AG08395 (cell line): ENCODE data around the gene CLDN8.

Source experiments
- DNase-seq: peaks from one replicate; pipeline ENCODE4 v3.0.0; 2012; ENCODE audit warnings: mixed read lengths, low spot score

CLDN8 gene

DNA sequence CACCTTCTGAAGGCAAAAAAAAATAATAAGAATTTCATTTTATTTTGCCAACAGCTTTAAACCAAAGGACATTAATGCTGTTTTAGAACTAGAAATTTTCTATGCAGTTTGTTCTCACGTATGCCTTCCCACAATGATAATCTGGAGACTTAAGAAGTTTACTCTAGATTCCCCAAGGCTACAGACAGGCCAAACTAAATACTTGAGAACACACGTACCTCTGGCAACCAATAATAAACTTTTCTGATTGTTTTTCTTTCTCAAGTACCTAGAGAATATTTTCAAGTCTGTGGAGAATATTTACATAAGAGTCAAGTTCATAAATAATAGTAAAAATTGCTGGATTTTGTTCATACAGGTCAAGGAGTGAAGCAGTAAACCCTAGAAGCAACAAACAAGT, 15.9 kb downstream of the CLDN8 start:
- no peak for DNase-seq

DNA sequence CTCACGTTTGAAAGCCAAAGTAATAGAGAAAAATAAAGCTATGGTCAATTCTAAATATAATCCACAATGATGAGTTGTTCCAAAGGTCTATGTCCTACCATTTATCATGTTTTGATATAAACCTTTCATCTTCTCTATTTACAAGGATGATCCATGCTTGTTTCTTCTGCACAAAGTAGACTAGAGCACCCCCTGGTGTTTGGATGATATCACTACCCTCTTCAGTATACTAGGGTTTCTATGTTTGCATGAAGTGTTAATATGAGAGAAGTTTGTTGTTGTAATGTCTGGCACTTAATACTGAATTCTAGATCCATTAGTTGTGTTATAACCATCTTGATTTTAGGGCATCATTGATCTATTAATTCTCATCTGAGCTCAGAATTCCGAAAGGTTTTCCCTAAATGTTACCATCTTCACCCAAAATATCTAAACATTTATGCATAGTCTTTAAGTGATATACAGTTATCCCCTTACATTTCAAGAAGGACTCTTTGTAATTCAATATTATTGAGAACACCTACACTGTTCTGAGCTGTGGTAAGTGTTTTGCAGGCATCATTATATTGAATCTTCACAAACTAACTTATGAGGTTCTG, 21.1 kb downstream of the CLDN8 start:
- DNase-seq, result peak; percentile 2

DNA sequence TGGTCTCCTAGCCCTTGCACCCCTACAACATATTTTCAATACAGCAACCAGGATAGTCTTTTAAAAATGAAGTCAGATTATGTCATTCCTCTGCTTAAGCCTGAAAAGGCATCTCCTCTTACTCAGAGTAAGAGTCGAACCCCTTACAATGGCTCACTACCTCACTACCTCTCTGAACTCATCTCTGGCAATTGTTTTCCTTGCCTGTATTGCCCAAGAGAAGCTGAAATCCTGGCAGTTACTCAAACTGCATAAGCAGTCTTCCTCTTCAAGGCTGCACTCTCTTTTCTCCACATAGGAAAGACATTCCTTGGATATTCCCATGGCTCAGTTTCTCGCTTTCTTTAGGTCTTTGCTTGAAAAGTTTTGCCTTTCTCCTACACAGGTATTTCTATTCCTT, 22.7 kb downstream of the CLDN8 start:
- DNase-seq, result no peak

DNA sequence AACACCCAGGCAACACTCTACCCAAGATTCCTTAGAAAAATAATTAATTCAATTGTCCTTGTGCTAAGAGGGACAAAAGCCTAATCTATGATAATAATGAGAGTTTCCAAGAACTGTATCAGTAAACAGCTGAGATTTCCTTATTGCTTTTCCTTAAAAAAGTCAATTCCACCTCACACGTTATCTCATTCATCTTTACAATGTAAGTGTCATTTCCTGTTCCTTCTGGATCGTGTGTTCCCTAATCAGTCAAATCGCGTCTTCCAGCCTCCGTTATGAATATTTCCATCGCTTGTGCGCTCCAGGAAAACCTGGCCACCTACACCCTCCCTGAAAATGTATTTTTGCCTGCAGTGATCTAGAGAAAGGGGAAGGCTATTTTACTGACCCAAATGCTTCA, 25.3 kb downstream of the CLDN8 start:
- no peak for DNase-seq

DNA sequence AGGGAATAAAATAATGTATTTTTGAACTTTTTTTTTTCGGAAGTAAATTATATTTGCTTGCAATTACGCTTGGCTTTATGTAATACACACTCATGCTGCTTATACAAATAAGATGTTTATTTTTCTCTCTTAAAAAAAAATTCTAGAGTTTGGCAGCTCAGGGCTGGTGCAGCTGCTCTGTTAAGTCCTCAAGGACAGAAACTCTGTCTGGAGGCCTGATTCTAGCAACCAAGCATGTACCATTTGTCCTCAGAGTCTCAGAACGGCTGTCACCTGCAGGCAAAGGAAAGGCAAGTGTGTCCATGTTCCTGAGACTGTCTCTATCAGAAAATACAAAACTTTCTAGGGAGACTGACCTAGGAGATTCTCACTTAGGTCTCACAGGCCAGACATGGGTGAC, 26.1 kb downstream of the CLDN8 start:
- no peak for DNase-seq

DNA sequence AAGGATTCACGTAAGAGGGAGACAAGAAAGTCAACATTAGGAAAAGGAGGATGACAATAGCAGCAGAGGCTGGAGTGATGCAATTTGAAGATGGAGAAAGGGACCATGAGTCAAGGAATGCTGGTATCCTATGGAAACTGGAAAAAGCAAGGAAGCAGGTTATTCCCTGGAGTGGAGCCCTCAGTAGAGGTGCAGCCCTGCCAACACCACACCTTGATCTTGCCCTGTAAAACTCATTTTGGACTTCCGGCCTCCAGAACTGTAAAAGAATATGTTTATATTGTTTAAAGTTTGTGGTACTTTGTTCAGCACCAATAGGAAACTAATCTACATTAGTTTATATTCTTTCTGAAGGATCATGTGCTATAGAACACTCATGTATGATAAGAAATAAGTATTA, 29.7 kb downstream of the CLDN8 start:
- DNase-seq, result no peak

DNA sequence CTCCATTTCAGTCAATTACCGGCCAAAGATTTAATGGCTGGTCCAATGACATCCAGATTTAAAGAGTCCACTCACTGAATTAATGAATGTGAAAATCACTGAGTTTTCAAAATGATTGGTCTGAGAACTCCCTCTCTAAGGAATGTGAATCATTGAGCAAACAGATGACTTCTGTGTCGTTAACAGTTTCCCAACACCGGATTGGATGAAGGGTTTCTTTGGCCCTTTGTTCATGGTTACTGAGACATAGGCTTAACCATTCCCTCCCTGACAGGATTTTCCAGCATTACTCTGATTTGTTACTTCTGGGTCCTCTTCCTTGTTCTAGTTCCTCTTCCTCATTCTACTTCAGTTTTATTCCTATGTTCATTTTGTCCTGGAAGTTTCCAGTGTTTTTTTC, 47.8 kb downstream of the CLDN8 start:
- DNase-seq, result no peak

DNA sequence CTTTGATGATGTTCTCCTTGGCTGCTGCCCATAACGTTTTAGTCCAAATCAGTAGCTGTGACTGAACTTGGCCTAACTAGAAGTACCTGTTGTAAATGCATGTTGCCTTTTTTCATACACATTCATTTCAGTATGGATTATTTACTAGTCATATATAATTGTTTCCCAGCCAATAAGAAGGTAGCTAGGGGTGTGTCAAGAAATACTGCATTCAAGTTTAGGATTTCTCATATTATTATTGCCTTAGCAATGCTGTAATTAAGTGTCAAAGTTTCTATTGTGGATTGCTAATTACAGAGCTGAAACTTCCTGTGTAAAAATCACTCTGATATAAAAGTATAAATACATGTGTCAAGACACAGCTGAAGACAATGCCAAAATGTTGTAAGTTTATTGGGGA, 49.2 kb downstream of the CLDN8 start, which contains the start of gene CLDN17:
CLDN17 (minus strand) TSS at position 101 of the 400 bp plus-strand sequence. CDS start 188 bp downstream, outside the sequence.
- no peak for DNase-seq

DNA sequence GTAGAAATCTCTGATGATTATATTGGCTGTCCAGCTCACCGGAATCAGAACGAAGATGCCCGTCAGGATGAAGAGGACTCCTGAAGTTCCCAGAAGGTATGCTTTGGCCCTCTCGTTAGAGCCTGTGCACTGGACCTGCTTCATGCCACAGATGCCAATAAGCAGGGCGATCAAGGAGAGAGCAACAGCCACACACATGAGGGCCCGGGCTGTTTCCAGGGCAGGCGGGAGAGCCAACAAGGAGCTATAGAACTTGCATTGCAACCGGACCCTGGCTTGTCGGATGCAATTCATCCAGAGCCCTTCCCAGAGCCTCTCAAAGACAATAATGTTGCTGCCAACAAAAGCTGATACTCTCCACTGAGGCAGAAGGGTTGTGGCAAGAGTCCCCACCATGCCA, 49.7 kb downstream of the CLDN8 start:
- no peak for DNase-seq

DNA sequence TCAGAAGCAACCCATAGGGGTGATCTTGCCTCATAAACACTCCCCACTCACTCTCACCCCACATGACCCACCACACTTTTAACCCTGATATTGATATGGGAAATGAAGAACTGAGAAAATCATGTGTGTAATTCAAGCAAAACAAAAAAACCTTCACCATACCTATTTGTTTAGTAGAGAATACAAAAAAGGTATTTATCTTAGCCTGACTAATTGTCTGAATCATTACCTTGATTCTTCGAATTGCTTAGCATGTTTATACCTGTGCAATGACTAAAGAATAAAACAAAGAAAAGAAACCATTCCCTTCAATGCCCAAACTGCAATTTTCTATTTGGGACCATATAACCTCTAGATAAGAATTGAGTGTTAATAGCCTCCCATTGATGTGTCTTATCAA, 51.1 kb downstream of the CLDN8 start:
- no peak for DNase-seq
